ENCODE results near the gene TUB.

TUB gene

GRCh38 chr11:8068605-8069221, 12.3 kb upstream of the TUB start (continued):
- peak; percentile 45; the same call in 1 of the 2 replicates for TF ChIP-seq PRDM10 (tag by site-specific recombination; IDR thresholded peaks at IDR 0.05)

DNA sequence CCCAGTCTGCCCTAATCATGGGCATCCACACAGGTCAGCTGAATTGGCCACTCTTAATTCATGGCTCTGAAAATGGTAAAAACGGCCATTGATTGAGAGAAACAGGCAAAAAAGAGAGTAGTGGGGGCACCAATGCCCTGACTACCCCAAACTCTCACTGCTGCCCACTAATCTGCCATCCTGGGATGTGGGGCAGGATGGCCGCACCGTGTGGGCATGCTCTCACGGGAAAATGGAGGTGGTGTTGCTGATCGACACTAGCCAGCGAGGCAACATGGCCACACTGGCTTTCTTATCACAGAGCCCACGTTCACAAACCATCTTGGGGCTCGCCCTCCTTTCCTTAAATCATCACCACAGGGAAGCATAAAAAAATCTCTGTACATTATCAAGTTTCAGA, 11.2 kb upstream of the TUB start:
- H3K27ac ChIP-seq (ENCODE audit: extremely low read depth, low read depth, low read length): no peak overlapping the region
- CTCF ChIA-PET: interaction anchor here (0.8 to 4.5 kb wide), 7 partner anchors 16 to 63 kb away, joined by 3 to 23 read pairs (median 4); no protein-coding TSS in a partner anchor
- H3K36me3 ChIP-seq (ENCODE audit: control insufficient read depth in 2 of 2, insufficient read depth in 1 of 2, low read length in 2 of 2): no peaks in the 10 kb centered on the region
- TF ChIP-seq ZNF311 (tag by site-specific recombination; IDR thresholded peaks at IDR 0.05; ENCODE audit: borderline replicate concordance): no peak
- no peak overlapping the region for H3K4me3 ChIP-seq (ENCODE audit: low read depth, low read length)
- H3K4me1 ChIP-seq (ENCODE audit: control insufficient read depth, insufficient read depth, low read length): peaks cover 8% of the 10 kb centered on the region
- H3K9me3 ChIP-seq (ENCODE audit: control insufficient read depth, insufficient read depth, low read depth, low read length): no peaks in the 10 kb centered on the region
- POLR2A ChIA-PET: no interaction called here

GRCh38 chr11:8070417-8071115, 10.4 kb upstream of the TUB start:
- H3K36me3 ChIP-seq (ENCODE audit: control insufficient read depth in 2 of 2, insufficient read depth in 1 of 2, low read length in 2 of 2): no peaks in the 10 kb centered on the region
- CTCF ChIA-PET: interaction anchor here (0.6 to 4.7 kb wide), 10 partner anchors 9 to 128 kb away, joined by 3 to 47 read pairs (median 4); no protein-coding TSS in a partner anchor
- TF ChIP-seq ZNF654 (tag by site-specific recombination; IDR thresholded peaks at IDR 0.05; ENCODE audit: low read depth) (peak; percentile 30), HOXD13 (CRISPR knock-in tag; IDR thresholded peaks at IDR 0.05; ENCODE audit: borderline replicate concordance) (no peak), GLIS2 (tag by site-specific recombination; IDR thresholded peaks at IDR 0.05) (no peak), SCRT2 (tag by site-specific recombination; IDR thresholded peaks at IDR 0.05) (0 out of 2 replicates have a peak, but pooled peaks have one; percentile 14)
- H3K4me3 ChIP-seq (ENCODE audit: low read depth, low read length): no peak overlapping the region
- H3K9me3 ChIP-seq (ENCODE audit: control insufficient read depth, insufficient read depth, low read depth, low read length): no peaks in the 10 kb centered on the region
- POLR2A ChIA-PET: no interaction called here
- H3K4me1 ChIP-seq (ENCODE audit: control insufficient read depth, insufficient read depth, low read length): peaks cover 8% of the 10 kb centered on the region
- H3K27ac ChIP-seq (ENCODE audit: extremely low read depth, low read depth, low read length): no peak overlapping the region

DNA sequence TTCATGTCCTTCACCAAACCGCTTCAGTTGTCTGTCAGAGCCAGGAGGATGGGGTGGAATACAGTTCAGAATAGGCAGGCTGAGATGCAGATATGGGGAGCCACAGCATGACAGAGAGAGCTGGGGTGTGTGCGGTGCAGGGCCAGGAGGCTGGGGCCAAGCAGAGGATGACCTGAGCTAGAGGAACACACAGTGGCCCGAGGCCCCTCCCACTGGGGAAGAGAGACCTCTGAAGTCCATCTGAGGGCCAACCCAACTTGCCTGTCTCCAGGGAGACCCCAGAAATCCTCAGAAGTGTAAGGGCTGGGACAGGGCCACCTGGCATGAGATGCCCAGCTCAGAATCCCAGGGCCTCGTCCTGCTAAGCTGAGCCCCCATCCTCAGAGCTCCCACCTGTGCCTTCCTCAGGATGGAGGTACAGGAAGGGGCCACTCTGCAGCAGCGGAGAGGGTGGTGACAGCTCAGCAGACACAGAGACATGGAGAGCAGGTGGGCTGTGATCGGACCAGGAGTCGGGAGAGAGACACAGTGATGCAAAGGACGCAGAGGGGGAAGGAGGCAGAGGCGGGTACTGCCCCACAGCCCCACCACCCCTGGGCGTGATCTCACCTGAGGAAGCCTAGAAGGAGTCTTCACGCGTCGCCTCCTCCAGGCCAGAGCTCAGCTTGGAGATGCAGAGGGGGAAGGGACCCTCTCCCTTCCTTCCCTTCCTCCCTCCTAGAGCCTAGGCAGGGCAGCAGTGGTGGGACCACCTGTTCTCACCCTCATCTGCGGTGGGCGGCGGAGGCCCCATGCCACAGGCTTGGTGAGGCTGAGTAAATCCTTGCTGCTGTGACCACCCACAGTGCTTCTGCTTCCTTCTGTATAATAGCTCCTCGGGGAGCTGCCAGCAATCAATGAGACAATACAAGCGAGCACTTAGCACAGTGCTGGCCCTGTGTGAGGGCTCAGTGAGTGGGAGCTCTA, 9.1 kb upstream of the TUB start:
- Histone ChIP-seq H3K9me3 (ENCODE audit: control insufficient read depth, insufficient read depth, low read depth, low read length) (no peaks in the 10 kb centered on the region), H3K4me3 (ENCODE audit: low read depth, low read length) (no peak overlapping the region), H3K27ac (ENCODE audit: extremely low read depth, low read depth, low read length) (no peak overlapping the region), H3K4me1 (ENCODE audit: control insufficient read depth, insufficient read depth, low read length) (peaks cover 8% of the 10 kb centered on the region), H3K36me3 (ENCODE audit: control insufficient read depth in 2 of 2, insufficient read depth in 1 of 2, low read length in 2 of 2) (no peaks in the 10 kb centered on the region)
- ChIA-PET CTCF (interaction anchor here (0.9 to 4.7 kb wide), 9 partner anchors 7 to 69 kb away, joined by 3 to 47 read pairs (median 4); no protein-coding TSS in a partner anchor), POLR2A (no interaction called here)
- TF ChIP-seq ZSCAN18 (tag by site-specific recombination; IDR thresholded peaks at IDR 0.05) (no peak), ZNF10 (tag by site-specific recombination; IDR thresholded peaks at IDR 0.05) (no peak), SCRT1 (tag by site-specific recombination; IDR thresholded peaks at IDR 0.05; ENCODE audit: borderline replicate concordance) (no peak), ZIC2 (tag by site-specific recombination; IDR thresholded peaks at IDR 0.05) (peak; percentile 98), OSR2 (tag by site-specific recombination; IDR thresholded peaks at IDR 0.05) (peak; percentile 65), ZNF76 (tag by site-specific recombination; IDR thresholded peaks at IDR 0.05; ENCODE audit: borderline replicate concordance, low read depth) (no peak), HOXD13 (CRISPR knock-in tag; IDR thresholded peaks at IDR 0.05; ENCODE audit: borderline replicate concordance) (no peak), ZNF677 (tag by site-specific recombination; IDR thresholded peaks at IDR 0.05) (no peak), KLF8 (tag by site-specific recombination; IDR thresholded peaks at IDR 0.05) (no peak), ZFHX2 (tag by site-specific recombination; conservative IDR thresholded peaks at IDR 0.05) (peak; percentile 67), ZNF19 (tag by site-specific recombination; IDR thresholded peaks at IDR 0.05; ENCODE audit: low read depth) (no peak), ZNF350 (tag by site-specific recombination; IDR thresholded peaks at IDR 0.05) (no peak)
- TF ChIP-seq, protein P1, sequence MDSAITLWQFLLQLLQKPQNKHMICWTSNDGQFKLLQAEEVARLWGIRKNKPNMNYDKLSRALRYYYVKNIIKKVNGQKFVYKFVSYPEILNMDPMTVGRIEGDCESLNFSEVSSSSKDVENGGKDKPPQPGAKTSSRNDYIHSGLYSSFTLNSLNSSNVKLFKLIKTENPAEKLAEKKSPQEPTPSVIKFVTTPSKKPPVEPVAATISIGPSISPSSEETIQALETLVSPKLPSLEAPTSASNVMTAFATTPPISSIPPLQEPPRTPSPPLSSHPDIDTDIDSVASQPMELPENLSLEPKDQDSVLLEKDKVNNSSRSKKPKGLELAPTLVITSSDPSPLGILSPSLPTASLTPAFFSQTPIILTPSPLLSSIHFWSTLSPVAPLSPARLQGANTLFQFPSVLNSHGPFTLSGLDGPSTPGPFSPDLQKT (IDR thresholded peaks at IDR 0.05; ENCODE audit: borderline replicate concordance, low read depth, low read length): no peak
